HG03571 (cell line): ENCODE measurements around the gene STK16.
"Not testable (repeated sequence)": the region's sequence is repeated elsewhere in the genome, so short reads cannot be mapped to it uniquely, and the experiment has no call there.

Experiments used
- ATAC-seq: cut with Tn5 transposase; IDR thresholded peaks from one replicate; pipeline ENCODE4 v1.9.1; 2021; ENCODE audit not compliant: unreplicated experiment

Gene STK16, protein sequence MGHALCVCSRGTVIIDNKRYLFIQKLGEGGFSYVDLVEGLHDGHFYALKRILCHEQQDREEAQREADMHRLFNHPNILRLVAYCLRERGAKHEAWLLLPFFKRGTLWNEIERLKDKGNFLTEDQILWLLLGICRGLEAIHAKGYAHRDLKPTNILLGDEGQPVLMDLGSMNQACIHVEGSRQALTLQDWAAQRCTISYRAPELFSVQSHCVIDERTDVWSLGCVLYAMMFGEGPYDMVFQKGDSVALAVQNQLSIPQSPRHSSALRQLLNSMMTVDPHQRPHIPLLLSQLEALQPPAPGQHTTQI

DNA sequence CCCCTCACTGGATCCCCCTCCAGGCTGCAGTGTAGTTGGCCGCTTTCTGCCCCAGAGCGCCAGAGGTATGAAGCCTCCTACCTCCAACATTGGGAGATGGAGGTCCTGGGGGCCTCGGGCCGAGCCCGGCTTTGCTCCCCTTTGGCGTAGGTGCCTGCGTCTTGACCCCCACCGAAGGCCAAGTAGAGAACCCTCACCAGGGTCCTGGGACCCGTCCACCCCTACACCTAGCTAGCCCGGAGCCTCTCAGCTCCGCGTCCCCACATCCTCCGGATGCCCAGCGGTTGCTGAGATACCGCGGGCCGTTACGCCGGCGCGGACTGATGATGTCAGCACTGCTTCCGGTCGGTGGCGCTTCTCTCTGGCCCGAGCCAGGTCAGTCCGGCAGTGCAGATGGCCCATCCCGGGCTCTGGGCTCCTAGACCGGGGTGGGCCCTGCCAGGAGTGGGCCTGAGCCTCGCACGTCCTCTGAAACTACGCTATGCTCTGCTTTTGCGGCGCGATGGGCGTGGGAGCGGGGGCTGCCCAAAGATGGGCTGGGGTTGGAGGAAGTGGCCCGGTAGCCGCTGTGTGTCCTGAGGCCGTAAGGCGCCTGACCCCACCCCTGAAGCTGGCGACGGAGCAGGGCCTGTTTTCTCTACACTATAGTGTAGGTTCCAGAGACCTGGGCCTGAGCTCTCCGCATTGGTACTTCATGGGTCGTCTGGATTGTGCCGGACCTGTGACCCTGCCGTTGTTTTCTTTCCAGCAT, at the start of gene STK16, which contains the start of gene GLB1L:
TSS of gene STK16 (plus strand) at position 332 of the 751 bp plus-strand sequence. CDS start 521 bp downstream, outside the sequence.
TSS of gene GLB1L (minus strand) at position 297 of the 751 bp plus-strand sequence. CDS start 1,871 bp downstream, outside the sequence.
- peak; percentile 58 for ATAC-seq

DNA sequence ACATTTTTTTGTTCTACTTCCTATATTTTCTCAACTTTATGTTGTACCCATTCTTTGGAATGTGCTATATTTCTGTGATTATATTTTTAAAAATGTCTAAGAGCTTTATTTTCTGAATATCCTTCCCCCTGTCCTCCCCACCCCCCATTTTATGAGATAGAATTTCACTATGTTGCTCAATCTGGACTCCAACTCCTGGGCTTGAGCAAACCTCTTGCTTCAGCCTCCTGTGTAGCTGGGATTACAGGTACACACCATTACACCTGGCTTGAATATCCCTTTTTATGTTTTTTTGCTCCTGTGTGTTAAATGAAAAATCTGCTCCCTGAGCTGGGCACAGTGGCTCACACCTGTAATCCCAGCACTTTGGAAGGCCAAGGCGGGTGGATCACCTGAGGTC, 47.9 kb upstream of the STK16 start:
- ATAC-seq: no peak

DNA sequence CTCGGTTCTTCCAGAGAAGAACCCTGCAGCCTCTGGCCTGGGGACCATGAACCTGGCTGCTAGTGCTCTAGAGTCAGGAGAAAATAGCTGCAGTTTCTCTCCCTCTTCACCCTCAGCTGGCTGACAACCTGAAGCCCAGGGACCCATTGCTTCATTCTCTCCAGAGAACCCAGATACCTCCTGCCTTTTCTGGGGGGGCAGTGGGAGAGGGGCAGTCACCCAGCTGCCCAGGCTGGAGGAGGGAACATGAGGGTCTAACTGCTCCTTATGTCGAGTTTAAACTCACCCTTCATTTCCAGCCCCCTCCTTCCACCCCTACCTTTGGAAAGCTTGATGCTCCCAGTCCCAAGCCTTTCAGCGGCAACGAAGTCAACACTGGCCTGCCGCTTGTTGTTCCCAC, 46.3 kb upstream of the STK16 start:
- ATAC-seq: no peak

DNA sequence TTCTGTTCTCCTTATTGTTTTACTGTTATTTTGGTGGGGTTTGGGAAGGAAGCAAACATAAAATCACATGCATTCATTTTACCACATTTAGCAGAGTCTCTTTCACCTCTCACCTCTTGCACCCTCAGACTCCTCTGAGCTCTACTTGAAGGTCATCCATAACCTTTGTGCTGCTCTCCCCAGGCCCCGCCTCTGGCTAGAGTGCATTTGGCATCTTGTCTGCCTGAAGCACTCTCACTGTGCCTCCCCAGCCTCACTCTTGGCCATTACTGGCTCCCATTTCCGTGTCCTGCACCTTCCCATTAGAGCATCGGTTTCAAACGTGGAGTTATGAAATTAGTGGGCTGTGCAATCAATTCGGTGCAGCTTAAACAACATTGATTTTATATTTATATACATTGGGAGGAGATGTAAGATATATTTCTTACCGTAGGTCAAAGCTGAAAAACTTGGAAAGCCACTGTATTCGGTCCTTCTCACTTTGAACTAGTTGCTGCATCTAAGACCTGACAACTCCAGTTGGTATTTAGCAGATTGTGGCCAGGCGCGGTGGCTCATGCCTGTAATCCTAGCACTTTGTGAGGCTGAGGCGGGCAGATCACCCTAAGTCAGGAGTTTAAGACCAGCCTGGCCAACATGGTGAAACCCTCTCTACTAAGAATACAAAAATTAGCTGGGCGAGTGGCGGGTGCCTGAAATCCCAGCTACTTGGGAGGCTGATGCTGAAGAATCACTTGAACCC, 45.6 kb upstream of the STK16 start:
- ATAC-seq: no peak

DNA sequence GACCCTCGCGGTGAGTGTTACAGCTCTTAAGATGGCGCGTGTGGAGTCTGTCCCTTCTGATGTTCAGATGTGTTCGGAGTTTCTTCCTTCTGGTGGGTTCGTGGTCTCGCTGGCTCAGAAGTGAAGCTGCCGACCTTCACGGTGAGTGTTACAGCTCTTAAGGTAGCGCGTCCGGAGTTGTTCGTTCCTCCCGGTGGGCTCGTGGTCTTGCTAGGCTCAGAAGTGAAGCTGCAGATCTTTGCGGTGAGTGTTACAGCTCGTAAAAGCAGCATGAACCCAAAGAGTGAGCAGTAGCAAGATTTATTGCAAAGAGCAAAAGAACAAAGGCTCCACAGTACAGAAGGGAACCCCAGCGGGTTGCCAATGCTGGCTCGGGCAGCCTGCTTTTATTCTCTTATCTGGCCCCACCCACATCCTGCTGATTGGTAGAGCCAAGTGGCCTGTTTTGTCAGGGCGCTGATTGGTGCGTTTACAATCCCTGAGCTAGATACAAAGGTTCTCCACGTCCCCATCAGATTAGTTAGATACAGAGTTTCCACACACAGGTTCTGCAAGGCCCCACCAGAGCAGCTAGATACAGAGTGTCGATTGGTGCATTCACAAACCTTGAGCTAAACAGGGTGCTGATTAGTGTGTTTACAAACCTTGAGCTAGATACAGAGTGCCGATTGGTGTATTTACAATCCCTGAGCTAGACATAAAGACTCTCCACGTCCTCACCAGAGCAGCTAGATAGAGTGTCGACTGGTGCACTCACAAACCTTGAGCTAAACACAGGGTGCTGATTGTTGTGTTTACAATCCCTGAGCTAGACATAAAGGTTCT, 44.6 kb upstream of the STK16 start:
- ATAC-seq: not testable (repeated sequence)

DNA sequence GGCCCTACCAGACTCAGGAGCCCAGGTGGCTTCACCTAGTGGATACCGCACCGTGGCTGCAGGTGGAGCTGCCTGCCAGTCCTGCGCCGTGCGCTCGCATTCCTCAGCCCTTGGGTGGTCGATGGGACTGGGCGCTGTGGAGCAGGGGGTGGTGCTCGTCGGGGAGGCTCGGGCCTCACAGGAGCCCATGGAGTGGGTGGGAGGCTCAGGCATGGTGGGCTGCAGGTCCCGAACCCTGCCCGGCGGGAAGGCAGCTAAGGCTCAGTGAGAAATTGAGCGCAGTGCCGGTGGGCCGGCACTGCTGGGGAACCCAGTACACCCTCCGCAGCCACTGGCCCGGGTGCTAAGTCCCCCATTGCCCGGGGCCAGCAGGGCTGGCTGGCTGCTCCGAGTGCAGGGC, 43.9 kb upstream of the STK16 start:
- ATAC-seq: not testable (repeated sequence)

DNA sequence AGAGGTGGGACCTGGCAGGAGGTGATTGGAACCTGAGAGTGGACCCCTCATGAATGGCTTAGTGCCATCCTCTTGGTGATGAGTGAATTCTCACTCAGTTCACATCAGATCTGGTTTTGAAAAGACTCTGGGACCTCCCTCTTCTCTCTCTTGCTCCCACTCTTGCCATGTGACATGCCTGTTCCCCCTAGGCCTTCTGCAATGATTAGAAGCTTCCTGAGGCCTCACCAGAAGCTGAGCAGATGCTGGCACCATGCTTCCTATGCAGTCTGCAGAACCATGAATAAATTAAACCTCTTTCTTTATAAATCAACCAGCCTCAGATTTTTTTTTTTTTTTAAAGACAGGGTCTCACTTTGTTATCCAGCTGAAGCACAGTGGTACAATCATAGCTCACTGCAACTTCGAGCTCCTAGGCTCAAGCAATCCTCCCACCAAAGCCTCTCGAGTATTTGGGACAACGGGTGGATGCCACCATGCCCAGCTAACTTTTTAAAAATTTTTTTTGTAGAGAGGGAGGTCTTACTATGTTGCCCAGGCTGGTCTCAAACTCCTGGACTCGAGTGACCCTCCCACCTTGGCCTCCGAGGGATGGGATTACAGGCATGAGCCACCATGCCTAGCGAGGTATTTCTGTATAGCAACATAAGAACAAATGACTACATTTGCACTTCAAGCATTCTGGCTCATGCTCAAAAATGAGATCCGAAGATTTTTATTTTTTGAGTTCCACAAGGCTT, 40.7 kb upstream of the STK16 start:
- no peak for ATAC-seq

DNA sequence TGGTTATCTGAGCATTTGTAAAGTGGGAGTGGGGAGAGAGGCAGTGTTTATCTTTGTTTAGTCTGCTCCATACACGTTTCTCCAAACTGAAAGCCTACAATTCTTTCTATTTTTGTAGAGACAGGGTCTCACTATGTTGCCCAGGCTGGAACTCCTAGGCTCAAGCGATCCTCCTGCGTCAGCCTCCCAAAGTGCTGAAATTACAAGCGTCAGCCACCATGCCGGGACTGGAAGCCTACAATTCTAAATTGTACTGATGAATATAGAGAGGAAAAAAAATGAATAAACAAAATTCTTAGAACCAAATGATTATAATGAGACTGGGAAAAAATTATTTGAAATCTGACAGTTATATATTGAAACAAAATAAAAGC, 40.1 kb upstream of the STK16 start:
- no peak for ATAC-seq

DNA sequence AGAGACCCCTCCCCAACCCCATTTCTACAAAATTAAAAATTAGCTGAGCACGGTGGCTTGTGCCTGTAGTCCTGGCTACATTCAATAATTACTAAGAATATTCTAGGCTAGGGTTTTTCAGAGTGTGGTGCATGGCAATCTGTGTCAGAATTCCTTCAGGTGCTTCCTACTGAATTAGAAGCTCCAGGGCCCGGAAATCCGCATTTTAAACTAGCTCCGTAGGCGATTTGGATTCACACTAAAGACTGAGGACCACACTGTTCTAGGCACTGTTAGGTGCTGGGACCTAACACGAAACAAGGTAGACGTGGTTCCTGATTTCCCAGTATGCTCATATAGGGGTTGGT, 39.3 kb upstream of the STK16 start:
- no peak for ATAC-seq

DNA sequence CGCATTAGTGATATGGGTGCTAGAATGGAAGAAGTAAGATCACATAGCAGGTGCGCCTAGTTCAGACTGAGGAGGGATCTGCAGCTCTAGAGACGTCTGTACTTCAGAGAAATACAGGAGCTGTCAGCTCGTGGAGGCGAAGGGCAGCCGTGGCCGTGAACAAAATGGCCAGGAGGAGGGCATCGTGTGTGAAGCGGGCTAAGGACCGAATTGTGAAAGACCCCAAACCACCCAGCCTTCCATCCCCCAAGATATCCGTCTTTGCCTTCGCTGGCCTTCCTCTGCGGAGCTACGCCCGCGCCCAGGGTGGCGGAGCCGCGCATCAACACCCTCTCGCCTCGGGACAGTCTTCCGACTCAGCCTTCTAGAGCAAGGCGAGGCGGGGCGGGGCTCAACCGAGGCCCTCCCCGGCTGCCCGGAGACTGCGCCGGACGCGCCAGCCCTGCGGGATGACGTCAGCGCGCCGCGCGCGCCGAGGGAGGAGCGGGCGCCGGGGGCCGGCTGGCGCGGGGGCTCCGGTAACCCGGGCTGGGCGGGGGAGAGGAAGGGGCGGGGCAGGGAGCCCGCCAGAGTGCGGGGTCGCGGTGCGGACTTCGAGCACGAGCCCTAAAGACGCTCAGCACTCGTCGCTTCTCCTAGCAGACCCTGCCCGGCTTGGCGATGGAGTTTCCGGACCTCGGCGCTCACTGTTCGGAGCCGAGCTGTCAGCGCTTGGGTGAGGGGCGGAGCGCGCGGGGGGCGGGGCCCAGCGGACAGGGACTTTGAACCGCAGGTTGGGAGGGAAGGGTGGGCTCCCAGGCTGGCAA, 38.7 kb upstream of the STK16 start, which contains the start of gene ZFAND2B:
TSS of gene ZFAND2B (plus strand) at position 455 of the 806 bp plus-strand sequence. CDS start at position 661, 206 bp downstream.
- ATAC-seq: peak; percentile 97

DNA sequence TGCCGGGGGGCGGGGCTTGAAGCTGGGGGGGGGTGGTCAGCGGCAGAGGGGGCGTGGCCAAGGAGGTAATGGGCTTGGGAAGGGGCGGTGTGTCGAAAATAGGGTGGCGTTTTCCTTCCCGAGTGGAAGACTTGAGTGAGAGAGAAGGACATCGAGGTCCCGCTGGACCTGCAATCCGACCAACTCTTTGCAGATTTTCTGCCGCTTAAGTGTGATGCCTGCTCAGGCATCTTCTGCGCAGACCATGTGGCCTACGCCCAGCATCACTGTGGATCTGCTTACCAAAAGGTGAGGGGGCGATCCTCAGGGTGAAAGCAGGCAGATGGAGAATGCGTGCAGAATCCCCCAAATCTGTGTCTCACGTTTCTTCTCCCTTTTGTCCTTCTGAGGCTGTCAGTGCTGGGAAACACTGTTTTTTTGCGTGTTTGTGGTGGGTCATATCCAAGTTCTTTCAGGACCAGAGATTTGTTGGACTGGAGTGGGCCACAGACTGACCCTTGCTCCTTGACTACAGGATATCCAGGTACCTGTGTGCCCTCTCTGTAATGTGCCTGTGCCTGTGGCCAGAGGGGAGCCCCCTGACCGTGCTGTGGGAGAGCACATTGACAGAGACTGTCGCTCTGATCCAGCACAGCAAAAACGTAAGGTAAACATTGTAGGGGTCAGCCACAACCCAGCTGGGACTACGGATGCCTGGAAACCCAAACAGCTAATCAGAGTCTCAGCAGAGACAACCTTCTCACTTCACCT, 38.0 kb upstream of the STK16 start:
- ATAC-seq: no peak

DNA sequence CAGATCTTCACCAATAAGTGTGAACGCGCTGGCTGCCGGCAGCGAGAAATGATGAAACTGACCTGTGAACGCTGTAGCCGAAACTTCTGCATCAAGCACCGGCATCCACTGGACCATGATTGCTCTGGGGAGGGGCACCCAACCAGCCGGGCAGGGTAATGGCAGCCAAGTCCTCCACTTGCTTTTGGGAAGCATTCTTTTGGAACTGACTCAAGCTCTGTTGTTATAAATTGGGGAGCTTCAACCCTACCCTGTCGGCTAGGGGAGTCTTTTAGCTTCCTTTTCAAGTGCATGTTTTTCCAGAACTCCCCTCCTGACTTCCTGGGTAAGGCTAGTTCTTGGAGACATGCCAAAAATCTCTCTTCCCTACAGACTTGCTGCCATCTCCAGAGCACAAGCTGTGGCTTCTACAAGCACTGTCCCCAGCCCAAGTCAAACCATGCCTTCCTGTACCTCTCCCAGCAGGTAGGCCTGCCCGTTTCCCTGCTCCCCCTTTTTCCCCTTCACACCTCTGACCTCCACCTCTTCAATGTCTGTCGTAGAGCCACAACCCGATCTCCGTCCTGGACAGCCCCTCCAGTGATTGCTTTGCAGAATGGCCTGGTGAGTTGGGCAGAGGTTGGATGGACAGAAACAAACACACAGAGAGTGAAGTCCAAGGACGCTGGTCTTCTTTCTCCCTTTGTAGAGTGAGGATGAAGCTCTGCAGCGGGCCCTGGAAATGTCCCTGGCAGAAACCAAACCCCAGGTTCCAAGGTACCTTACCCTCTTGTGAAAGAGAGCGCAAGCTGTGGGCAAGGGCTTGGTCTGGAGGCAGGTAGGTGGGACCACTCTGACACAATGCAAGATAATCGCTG, 37.2 kb upstream of the STK16 start:
- no peak for ATAC-seq

DNA sequence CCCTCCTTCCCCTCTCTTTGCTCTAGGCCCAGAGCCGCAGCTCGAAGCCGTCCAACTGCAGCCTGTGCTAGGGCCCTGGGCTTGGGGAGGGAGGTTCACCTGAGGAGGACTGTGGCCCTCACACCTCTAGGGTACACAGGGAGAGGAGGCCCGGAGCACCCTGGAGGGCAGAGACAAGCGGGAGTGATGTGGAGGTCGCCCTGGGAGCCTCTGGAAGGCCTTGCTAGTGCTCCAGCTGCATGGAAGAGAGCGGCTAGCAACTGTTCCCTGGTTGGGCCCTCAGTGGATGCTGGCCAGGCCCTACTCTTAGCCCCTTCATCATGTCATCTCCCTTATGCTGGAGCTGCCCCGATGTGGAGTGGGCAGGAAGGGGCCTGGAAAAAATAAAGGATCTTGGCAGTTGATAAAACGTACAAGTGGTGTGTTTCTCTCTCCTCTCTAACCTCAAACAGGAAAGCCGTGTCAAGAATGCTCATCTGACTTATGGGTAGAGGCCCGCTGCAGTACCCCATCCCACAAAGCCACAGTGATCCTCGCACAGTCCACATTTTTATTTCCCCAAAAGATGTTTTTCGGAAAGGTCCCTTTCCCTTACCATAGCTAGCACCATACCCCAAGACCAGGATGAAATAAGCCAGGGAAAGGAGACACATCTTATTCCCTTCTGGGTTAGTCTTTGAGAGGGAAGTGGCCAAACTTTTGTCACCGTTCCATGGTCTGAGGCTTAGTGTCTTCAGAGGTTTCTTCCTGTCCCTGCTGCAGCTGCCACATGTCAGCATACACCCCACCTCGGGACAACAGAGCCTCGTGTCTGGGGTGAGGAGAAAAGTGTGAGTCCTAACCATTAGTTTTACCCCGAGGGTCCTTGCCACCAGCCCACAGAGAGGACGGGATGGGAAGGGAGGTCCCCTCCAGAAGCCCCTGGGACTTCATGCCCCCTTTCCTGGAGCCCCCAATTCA, 35.8 kb upstream of the STK16 start:
- ATAC-seq: no peak

DNA sequence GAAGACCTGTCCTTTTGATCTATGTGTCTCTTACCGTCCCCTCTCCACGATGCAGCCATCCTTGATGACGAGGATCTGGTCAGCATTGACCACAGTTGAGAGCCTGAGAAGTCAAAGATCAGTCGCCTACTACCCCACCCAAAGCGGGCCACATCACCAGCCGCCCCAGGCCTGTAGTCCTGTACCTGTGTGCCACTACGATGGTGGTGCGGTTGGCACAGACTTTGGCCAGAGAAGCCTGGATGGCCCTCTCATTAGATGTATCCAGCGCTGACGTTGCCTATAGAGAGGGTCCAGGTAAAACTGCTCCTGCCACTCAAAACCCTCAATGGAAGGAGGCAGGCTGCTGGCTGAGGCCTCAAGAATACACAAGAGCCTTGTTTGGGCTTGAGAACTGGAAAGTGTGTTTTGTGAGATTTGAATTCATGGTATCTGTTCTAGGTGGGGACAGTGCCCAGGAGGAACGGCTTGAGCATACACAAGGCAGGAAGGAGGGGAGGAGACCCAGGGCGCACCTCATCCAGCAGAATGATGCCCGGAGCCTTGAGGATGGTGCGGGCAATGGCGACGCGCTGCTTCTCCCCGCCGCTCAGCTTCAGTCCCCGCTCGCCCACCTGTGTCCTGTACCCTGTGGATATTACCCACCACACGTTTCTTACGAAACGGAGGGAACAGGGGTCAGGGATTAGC, 34.9 kb upstream of the STK16 start:
- no peak for ATAC-seq

DNA sequence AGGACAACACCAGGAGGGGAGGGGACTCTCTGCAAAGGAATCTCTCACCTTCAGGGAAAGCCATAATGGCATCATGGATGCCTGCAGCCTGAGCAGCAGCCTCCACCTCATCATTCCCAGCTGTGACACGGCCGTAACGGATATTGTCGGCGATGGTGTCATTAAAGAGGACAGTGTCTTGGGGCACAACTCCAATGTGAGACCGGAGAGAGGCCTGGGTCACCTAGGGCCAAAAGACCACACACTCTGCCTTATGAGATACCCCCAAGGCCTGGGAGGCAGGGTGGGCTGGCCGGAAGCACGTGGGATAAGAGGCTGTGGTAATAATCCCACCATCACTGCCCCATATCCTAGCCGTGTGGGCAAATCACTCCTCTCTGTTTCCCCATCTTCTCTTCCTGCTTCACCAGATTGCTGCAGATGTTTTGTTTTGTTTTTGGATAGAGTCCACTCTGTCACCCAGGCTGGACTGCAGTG, 34.4 kb upstream of the STK16 start:
- no peak for ATAC-seq

DNA sequence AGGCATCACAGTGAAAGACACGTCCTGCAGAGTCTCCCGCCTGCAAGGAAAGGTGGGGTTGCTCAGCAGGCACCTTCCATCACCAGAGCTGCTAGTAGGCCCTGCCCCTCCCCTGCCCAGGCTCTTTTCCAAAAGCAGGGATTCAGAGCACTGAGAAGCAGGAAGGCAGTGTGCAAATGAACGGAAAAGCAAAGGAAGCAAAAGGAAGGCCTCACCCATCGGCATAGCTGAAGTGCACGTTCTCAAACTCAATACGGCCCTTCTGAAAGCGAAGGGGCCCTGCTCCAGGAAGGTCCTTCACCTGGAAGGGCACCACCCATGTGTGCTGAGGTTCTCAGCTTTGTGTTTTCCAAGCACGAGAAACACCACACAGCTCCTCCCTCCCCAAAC, 32.3 kb upstream of the STK16 start:
- no peak for ATAC-seq
